ENCODE measurements around the gene TEAD1. TPM values are rescaled to one million over a fixed set of nuclear protein-coding genes. Genes with fewer than 3 reads are reported as not detected.

TEAD1 gene
- total and polyA plus RNA-seq, 9 of the 15 experiments (the other 6 are each of a cell fraction or from before 2014, with no cell fraction given): 1.7 to 17.7 (median 10.8) TPM

DNA sequence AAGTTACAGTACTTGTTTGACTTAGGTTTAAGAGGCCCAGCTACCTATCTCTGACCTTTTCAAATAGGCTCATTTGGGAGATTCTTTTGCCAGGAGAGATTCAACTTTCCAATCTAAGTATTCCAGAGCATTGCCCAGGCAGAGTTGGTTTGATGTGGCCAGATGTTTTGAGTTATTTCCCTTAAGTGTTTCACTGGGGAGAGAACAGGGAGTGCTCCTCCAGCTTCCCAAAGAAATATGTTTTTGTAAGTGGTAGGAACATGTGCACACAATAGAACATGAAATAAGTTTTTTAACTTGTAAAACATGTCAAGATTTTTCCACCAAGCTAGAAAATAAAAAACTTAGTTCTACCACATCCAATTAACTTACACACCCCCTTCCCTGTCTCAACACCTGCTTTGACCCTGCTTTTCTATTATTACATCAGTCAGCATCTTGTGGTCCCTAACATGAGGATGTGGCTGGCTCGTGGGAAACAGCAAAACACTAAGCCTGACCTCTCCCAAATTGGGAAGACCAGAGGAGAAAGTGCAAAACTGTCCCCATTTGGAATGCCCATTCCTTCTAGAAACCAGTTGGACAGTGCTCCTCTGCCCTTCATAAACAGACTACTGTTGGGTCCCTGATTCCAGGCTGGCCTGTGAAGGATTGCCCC lies 264.5 kb downstream of the TEAD1 start:
- no peak for ATAC-seq
- no peak for FAIRE-seq
- H3K9ac ChIP-seq (ENCODE audit: insufficient read depth in 1 of 2, low read depth in 2 of 2, low read length in 2 of 2): no peak overlapping the region
- TF ChIP-seq HMGXB4 (CRISPR knock-in tag; IDR thresholded peaks at IDR 0.05) (no peak), ZNF253 (CRISPR knock-in tag; conservative IDR thresholded peaks at IDR 0.05) (no peak), ETV5 (CRISPR knock-in tag; IDR thresholded peaks at IDR 0.05; ENCODE audit: low read depth) (no peak), ZNF407 (IDR thresholded peaks at IDR 0.05; ENCODE audit: low read depth) (no peak), STAG1 (CRISPR knock-in tag; IDR thresholded peaks at IDR 0.05; ENCODE audit: borderline replicate concordance) (no peak), NEUROD1 (IDR thresholded peaks at IDR 0.05; ENCODE audit: borderline replicate concordance, low read depth, low read length, partially characterized antibody) (no peak), SAFB (IDR thresholded peaks at IDR 0.05; ENCODE audit: borderline replicate concordance, low read depth, low read length) (no peak), RFX5 (IDR thresholded peaks at IDR 0.05; ENCODE audit: low read depth, low read length) (no peak), ZNF696 (CRISPR knock-in tag; conservative IDR thresholded peaks at IDR 0.05) (no peak), WHSC1 (IDR thresholded peaks at IDR 0.05; ENCODE audit: low read length) (no peak), YBX1 (IDR thresholded peaks at IDR 0.05) (no peak), KDM4B (IDR thresholded peaks at IDR 0.05; ENCODE audit: borderline replicate concordance in 2 of 2, low read depth in 1 of 2) (no peak)

More for the DNA sequence above, 264.5 kb downstream of the TEAD1 start:
- Histone ChIP-seq H3K4me3 (no peak overlapping the region), H3K27ac (ENCODE audit: extremely low read depth, low read depth, low read length) (no peak overlapping the region), H3K36me3 (ENCODE audit: control insufficient read depth, insufficient read depth, low read length) (peaks cover 28% of the 10 kb centered on the region; the same call in 2 of the 3 replicates), H4K20me1 (replicated peaks; ENCODE audit: control insufficient read depth, insufficient read depth, low read length) (no peaks in the 10 kb centered on the region), H2AFZ (ENCODE audit: low read depth, low read length) (no peak overlapping the region), H3K9me1 (ENCODE audit: control insufficient read depth, insufficient read depth, low read length) (no peaks in the 10 kb centered on the region), H3K4me1 (replicated peaks in 1 of 2; ENCODE audit: control insufficient read depth in 2 of 2, insufficient read depth in 2 of 2, low read length in 2 of 2) (no peaks in the 10 kb centered on the region; a peak in 1 of 5 replicates), H3K9me3 (replicated peaks; ENCODE audit: control insufficient read depth, insufficient read depth, low read depth, low read length) (no peaks in the 10 kb centered on the region), H3K27me3 (ENCODE audit: control insufficient read depth in 2 of 2, insufficient read depth in 2 of 2, low read length in 2 of 2) (no peaks in the 10 kb centered on the region), H3K4me2 (ENCODE audit: insufficient read depth, low read length) (no peak overlapping the region), H3K79me2 (ENCODE audit: control insufficient read depth, insufficient read depth, low read length) (no peaks in the 10 kb centered on the region)
- no peak for DNase-seq (ENCODE audit: extremely low read depth in 1 of 4, low spot score in 3 of 4)
- intact Hi-C loops (cut with micrococcal nuclease) (no loop called here), in situ Hi-C loops (cut with MboI) (no loop called here)
- CTCF ChIA-PET (ENCODE audit: low intra/inter-chr PET ratio): no interaction called here
- POLR2A ChIA-PET: interaction anchor here (0.7 to 1.7 kb wide), 2 partner anchors 11 to 513 kb away, joined by 3 to 4 read pairs; no protein-coding TSS in a partner anchor
- 64% methylated on average over 1 of the region's 1 CpG for WGBS (ENCODE audit: insufficient coverage, low coverage, missing lambda C conversion rate)
- no TSS peak for BruUV-seq (replicated peaks)
